Psoas muscle (tissue), 8 donors: ENCODE results near the gene FUT2. TPM values are rescaled to one million over a fixed set of nuclear protein-coding genes. Genes with fewer than 3 reads are reported as not detected.

Source experiments
- ATAC-seq, 4 donors: fragments of 200-7000 bp; cut with Tn5 transposase; one replicate each; pipeline ENCODE4 v1.9.1; 2020; ENCODE audit warnings: moderate library complexity in 3 of 4, mild to moderate bottlenecking in 2 of 4
- DNase-seq, 2 donors: peaks; one replicate each; pipeline ENCODE4 v3.0.0-alpha.2; 2020
- H3K27ac ChIP-seq: fragments of 200-600 bp; one replicate; pipeline ENCODE4 v1.8.0; 2022
- H3K27me3 ChIP-seq, 3 donors: fragments of 200-600 bp in 1 of 3; one replicate each; pipeline versions ENCODE4 v1.6.1 to v1.8.0; 2013 to 2022; ENCODE audit warnings: low read length in 2 of 3, mild to moderate bottlenecking in 2 of 3, moderate library complexity in 1 of 3; ENCODE audit not compliant: insufficient read depth in 3 of 3
- H3K36me3 ChIP-seq, 2 donors: fragments of 200-600 bp in 1 of 2; one replicate each; pipeline versions ENCODE4 v1.6.1 to v1.8.0; 2013 to 2022; ENCODE audit warnings: low read depth in 1 of 2, mild to moderate bottlenecking in 1 of 2, moderate library complexity in 1 of 2; ENCODE audit not compliant: insufficient read depth in 1 of 2
- H3K4me1 ChIP-seq: fragments of 200-600 bp; one replicate; pipeline ENCODE4 v1.8.0; 2022
- H3K4me3 ChIP-seq: fragments of 200-600 bp; one replicate; pipeline ENCODE4 v1.8.0; 2022; ENCODE audit warnings: mild to moderate bottlenecking
- H3K9me3 ChIP-seq: fragments of 200-600 bp; one replicate; pipeline ENCODE4 v1.8.0; 2022
- WGBS, 3 donors: extraction: QIAGEN DNeasy Blood & Tissue Kit; methylation state at CpG; one replicate each; pipeline versions ENCODE4 v1.1.6 to v1.1.7; 2013; 5-methylcytosine and 5-hydroxymethylcytosine counted together
- intact Hi-C, 2 donors: fragments of 100-400 bp; cut with DNase I; formaldehyde crosslinking; loops; one replicate each; pipeline versions ENCODE4 v1.11.0 to v1.14.2; 2022
- polyA plus RNA-seq, 3 donors: library from polyadenylated mRNA; stranded (reverse); fragments of 200-250 nt; gene quantifications; one replicate each; pipeline ENCODE4 v1.2.3, GENCODE V29; 2013
- total RNA-seq, 4 donors: library from RNA; stranded (reverse); fragmentation: NEBNext Ultra II Directional in 2 of 4; extraction: Animal tissue kit (Norgen Biotek cat#: 25700) in 2 of 4; gene quantifications; one replicate each; pipeline versions ENCODE4 v1.2.1 to v1.2.4, GENCODE V29; 2021 to 2023
- TF ChIP-seq, protein P1 (sequence below): fragments of 200-600 bp; IDR thresholded peaks from one replicate; pipeline ENCODE4 v1.8.0; 2022; ENCODE audit warnings: antibody characterized with exemption
- donor health status: healthy with polysubstance abuse.
- donor health status: DM: no; HTN: no; CAD: no; lungs with moderate emphysema.
- donor health status: Bipolar disorder and iron deficiency.
- donor health status: healthy.
- donor health status: DM: yes; HTN: yes; CAD: no.
- donor health status: DM: no; HTN: no; CAD: no.
- donor health status: DM: no; HTN: no; CAD: no.
- donor health status: DM: yes; HTN: yes; CAD: no.

FUT2 gene
- total and polyA plus RNA-seq, 7 donors, result not detected

DNA sequence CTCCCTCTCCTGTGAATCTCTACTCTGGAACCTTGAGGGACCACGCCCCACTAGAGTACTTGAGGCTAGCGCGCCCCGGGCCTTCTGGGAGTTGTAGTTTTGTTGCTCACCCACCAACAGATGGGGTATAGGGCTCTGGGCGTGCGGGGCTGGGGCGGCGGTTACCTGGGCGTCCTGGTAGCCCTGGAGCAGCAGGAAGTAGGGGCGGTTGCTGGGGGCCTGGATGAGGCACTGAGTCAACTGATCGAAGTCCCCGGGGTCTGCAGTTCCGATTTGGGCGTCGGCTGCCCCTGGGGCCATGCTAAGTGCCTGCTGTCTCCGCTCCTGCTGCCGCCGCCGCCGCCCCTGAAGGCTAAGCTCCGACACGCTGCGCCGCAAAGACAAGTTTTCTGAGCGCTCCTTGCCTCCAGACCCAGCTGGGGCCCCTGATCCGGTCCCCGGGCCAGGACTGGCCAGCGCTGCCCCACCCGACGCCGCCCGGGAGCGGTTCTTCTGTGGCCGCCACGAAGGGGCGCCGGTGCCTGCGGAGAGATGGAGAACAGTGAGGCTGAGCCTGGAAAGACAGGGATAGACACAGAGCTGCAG is 39.4 kb downstream of the FUT2 start:
- Histone ChIP-seq H3K27ac (no peak overlapping the region), H3K4me3 (no peak overlapping the region), H3K27me3 (no peaks in the 10 kb centered on the region), H3K36me3 (peaks cover 0 to 6% of the 10 kb centered on the region in 2 donors), H3K4me1 (peaks cover 5% of the 10 kb centered on the region), H3K9me3 (no peaks in the 10 kb centered on the region)
- no peak for DNase-seq
- ATAC-seq, result no peak
- TF ChIP-seq, protein P1, sequence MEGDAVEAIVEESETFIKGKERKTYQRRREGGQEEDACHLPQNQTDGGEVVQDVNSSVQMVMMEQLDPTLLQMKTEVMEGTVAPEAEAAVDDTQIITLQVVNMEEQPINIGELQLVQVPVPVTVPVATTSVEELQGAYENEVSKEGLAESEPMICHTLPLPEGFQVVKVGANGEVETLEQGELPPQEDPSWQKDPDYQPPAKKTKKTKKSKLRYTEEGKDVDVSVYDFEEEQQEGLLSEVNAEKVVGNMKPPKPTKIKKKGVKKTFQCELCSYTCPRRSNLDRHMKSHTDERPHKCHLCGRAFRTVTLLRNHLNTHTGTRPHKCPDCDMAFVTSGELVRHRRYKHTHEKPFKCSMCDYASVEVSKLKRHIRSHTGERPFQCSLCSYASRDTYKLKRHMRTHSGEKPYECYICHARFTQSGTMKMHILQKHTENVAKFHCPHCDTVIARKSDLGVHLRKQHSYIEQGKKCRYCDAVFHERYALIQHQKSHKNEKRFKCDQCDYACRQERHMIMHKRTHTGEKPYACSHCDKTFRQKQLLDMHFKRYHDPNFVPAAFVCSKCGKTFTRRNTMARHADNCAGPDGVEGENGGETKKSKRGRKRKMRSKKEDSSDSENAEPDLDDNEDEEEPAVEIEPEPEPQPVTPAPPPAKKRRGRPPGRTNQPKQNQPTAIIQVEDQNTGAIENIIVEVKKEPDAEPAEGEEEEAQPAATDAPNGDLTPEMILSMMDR, result no peak
- WGBS, 3 donors, result 63 to 70% (median 68%) methylated on average over 36 to 38 of the region's 38 CpGs
- intact Hi-C loops, result loop anchor here in 1 of 2 donors (5.0 kb wide), 1 partner anchor 58 kb away; no protein-coding TSS in a partner anchor

DNA sequence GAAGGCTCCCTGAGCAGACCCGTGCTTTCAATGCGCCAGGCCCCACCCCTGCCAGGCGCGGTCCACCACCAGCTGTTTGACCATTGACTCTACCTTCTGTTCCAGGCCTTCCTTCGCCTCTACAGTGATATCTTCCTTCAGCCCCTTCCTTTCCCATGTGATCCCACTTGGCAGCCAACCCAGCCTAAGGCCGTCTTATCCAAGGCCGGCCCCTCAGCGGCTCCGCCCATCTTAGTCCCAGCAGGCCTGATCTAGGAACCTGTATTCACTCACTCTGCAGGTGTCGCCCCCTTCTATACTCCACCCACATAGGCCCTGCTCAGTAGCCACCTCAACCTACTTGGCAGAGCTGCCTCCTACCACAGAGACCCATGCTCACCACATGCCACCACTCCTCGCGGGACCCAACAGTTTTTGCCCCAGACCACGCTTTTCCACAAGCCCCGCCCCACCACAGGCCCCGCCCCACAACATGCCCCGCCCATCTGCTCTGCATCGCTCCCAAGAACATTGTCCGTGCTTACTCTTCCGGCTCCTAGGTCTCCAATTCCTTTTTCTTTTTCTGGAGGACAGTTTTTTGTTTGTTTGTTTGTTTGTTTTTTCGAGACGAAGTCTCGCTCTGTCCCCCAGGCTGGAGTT is 41.7 kb downstream of the FUT2 start:
- no peak overlapping the region for H3K27ac ChIP-seq
- H3K9me3 ChIP-seq, result no peaks in the 10 kb centered on the region
- WGBS, 3 donors, result 56 to 70% (median 60%) methylated on average over 22 of the region's 22 CpGs
- H3K4me1 ChIP-seq, result peaks cover 5% of the 10 kb centered on the region
- TF ChIP-seq, protein P1, result no peak
- intact Hi-C loops, result loop anchor here in 1 of 2 donors (5.0 kb wide), 1 partner anchor 60 kb away; no protein-coding TSS in a partner anchor
- no peaks in the 10 kb centered on the region for H3K27me3 ChIP-seq
- no peak for ATAC-seq
- no peak overlapping the region for H3K4me3 ChIP-seq
- peaks cover 0 to 6% of the 10 kb centered on the region in 2 donors for H3K36me3 ChIP-seq
- DNase-seq, result no peak

DNA sequence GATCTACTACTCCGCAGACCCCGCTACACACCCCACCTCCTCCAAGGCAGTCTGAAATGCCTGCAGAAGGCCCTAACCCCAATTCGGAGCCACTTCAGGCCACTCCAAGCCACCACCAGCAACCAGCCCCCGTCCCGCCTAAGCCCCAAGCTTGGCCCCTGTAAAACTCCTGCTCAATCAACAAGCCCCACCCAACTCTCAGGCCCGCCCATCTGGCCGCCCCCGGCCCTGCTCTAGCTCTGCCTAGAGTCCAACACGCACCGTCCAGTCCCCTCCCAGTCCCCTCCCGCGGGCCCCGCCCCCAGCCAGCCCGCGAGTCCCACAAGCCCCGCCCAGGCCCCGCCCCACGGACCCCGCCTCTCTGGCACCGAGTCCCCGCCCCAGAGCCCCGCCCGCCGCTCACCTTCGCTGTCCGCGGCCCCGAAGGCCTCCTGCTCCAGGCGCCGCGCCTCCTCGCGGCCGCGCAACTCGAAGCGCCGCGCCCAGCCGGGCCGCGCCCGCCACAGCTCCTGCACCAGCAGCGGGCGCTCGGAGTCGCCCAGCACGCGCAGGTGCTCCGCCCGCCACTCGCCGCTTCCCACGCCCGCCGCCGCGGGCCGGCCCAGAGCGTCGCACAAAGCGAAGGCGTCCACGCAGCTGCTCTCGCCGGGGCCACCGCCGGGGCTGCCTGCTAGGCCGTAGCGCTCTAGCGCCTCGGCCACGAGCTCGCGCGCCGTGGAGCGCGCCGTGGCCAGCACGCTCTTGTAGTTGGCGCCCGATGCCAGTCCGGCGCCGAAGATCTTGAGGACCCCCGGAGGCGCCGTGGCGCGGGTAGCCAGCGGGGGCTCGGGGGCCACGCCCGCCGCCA is 43.0 kb downstream of the FUT2 start:
- H3K4me1 ChIP-seq, result peaks cover 5% of the 10 kb centered on the region
- peak overlapping the region; percentile 78 for H3K27ac ChIP-seq
- peak overlapping the region; percentile 68 for H3K4me3 ChIP-seq
- 2 to 3% (median 2%) methylated on average over 38 to 95 of the region's 96 CpGs for WGBS, 3 donors
- peak; percentile 94 to 96 for DNase-seq
- intact Hi-C loops, result loop anchor here in 1 of 2 donors (5.0 kb wide), 1 partner anchor 61 kb away; no protein-coding TSS in a partner anchor
- no peaks in the 10 kb centered on the region for H3K27me3 ChIP-seq
- TF ChIP-seq, protein P1, result peak; percentile 47
- ATAC-seq, result peak; percentile 91 to 94 (median 92)
- H3K36me3 ChIP-seq, result peaks cover 0 to 6% of the 10 kb centered on the region in 2 donors
- no peaks in the 10 kb centered on the region for H3K9me3 ChIP-seq

DNA sequence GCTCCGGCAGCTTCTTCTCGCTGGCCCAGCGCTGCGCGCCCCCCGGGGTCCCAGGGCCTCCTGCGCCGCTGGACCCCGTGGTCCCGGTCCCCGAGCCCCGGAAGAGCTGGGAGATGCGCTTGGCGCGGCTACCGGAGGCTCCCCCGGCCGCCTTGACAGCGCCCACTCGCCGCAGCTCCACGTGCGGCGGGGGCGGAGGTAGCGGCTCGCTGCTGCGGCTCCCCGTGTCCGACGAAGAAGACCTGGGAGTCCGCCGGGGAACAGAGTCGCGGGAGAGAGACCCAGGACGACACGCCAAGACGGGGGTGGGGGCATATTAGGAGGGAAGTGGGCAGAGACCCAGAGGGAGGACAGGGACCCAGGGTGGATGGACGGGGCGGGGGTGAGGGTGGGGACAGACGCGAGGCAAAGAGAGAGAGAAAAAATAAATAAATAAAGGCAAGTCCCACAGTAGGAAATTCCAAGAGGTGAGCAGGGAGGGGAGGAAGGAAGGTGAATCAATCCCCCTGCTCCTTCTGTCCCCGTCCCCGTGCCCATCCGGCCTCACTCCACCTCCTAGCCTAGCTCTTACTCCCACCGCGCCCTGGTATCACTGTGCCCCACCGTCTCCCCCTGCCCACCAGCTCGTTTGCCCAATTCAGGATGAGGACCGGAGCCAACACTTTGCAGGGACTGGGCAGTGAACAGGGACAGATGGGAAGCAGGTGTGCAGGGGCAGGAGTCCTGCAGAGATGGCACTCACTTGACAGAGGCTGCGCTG is 43.8 kb downstream of the FUT2 start:
- intact Hi-C loops, result loop anchor here (5.0 kb wide), 2 partner anchors 62 to 92 kb away; partner anchors contain the start of gene CA11 (in 1 of the 2)
- peak in 1 of 4 donors; percentile 2 for ATAC-seq
- Histone ChIP-seq H3K4me1 (peaks cover 5% of the 10 kb centered on the region), H3K27ac (peak overlapping the region; percentile 78), H3K9me3 (no peaks in the 10 kb centered on the region), H3K36me3 (peaks cover 0 to 6% of the 10 kb centered on the region in 2 donors), H3K27me3 (no peaks in the 10 kb centered on the region), H3K4me3 (peak overlapping the region; percentile 68)
- 16 to 27% (median 16%) methylated on average over 45 to 51 of the region's 51 CpGs for whole genome bisulfite sequencing, 3 donors
- TF ChIP-seq, protein P1, result no peak
- DNase-seq, result no peak
